Measurements from ENCODE around the gene TFEB. TPM values are rescaled to one million over a fixed set of nuclear protein-coding genes. Genes with fewer than 3 reads are reported as not detected.
A peak's percentile ranks its signal among the peaks of the same experiment; 100 is the strongest.

Gene TFEB
- total RNA-seq, 1 donor = 5.1 TPM

GRCh38 chr6:41757271-41757670, 21.9 kb upstream of the TFEB start:
- H3K27ac ChIP-seq (ENCODE audit: low read depth, low read length) = no peak overlapping the region
- TF ChIP-seq CTCF (IDR thresholded peaks at IDR 0.05; ENCODE audit: extremely low read depth, low read depth, low read length) = no peak

GRCh38 chr6:41756354-41756753, 20.9 kb upstream of the TFEB start:
- Histone ChIP-seq H3K4me2 (ENCODE audit: insufficient read depth, low read length) (no peak overlapping the region), H3K36me3 (ENCODE audit: insufficient read depth, low read length) (no peaks in the 10 kb centered on the region), H2AFZ (ENCODE audit: low read length) (no peak overlapping the region), H3K79me2 (ENCODE audit: insufficient read depth, low read length) (no peaks in the 10 kb centered on the region), H3K4me3 (ENCODE audit: insufficient read depth, low read length) (no peak overlapping the region), H3K27ac (ENCODE audit: low read depth, low read length) (no peak overlapping the region), H3K4me1 (ENCODE audit: insufficient read depth, low read length) (no peaks in the 10 kb centered on the region), H3K27me3 (ENCODE audit: insufficient read depth, low read length) (peaks cover 18% of the 10 kb centered on the region), H4K20me1 (ENCODE audit: insufficient read depth, low read length) (no peaks in the 10 kb centered on the region), H3K9me3 (ENCODE audit: low read depth, low read length) (no peaks in the 10 kb centered on the region)
- DNase-seq (ENCODE audit: insufficient read length, low spot score, missing footprints) = no peak
- no peak for TF ChIP-seq CTCF (IDR thresholded peaks at IDR 0.05; ENCODE audit: extremely low read depth, low read depth, low read length)

More at GRCh38 chr6:41757271-41757670, 21.9 kb upstream of the TFEB start:
- Histone ChIP-seq H3K27me3 (ENCODE audit: insufficient read depth, low read length) (peaks cover 18% of the 10 kb centered on the region), H2AFZ (ENCODE audit: low read length) (no peak overlapping the region), H3K4me3 (ENCODE audit: insufficient read depth, low read length) (no peak overlapping the region), H3K4me1 (ENCODE audit: insufficient read depth, low read length) (no peaks in the 10 kb centered on the region), H3K36me3 (ENCODE audit: insufficient read depth, low read length) (no peaks in the 10 kb centered on the region), H3K4me2 (ENCODE audit: insufficient read depth, low read length) (no peak overlapping the region), H3K9me3 (ENCODE audit: low read depth, low read length) (no peaks in the 10 kb centered on the region), H3K79me2 (ENCODE audit: insufficient read depth, low read length) (no peaks in the 10 kb centered on the region), H4K20me1 (ENCODE audit: insufficient read depth, low read length) (no peaks in the 10 kb centered on the region)
- DNase-seq (ENCODE audit: insufficient read length, low spot score, missing footprints) = no peak

GRCh38 chr6:41755895-41756294, 20.5 kb upstream of the TFEB start:
- Histone ChIP-seq H3K79me2 (ENCODE audit: insufficient read depth, low read length) (no peaks in the 10 kb centered on the region), H3K27ac (ENCODE audit: low read depth, low read length) (no peak overlapping the region), H3K9me3 (ENCODE audit: low read depth, low read length) (no peaks in the 10 kb centered on the region), H3K4me1 (ENCODE audit: insufficient read depth, low read length) (no peaks in the 10 kb centered on the region), H3K4me3 (ENCODE audit: insufficient read depth, low read length) (no peak overlapping the region), H3K27me3 (ENCODE audit: insufficient read depth, low read length) (peaks cover 18% of the 10 kb centered on the region), H3K36me3 (ENCODE audit: insufficient read depth, low read length) (no peaks in the 10 kb centered on the region), H4K20me1 (ENCODE audit: insufficient read depth, low read length) (no peaks in the 10 kb centered on the region), H3K4me2 (ENCODE audit: insufficient read depth, low read length) (no peak overlapping the region), H2AFZ (ENCODE audit: low read length) (no peak overlapping the region)
- DNase-seq (ENCODE audit: insufficient read length, low spot score, missing footprints) = peak; percentile 72
- no peak for TF ChIP-seq CTCF (IDR thresholded peaks at IDR 0.05; ENCODE audit: extremely low read depth, low read depth, low read length)

GRCh38 chr6:41750374-41750773, 15.0 kb upstream of the TFEB start:
- TF ChIP-seq CTCF (IDR thresholded peaks at IDR 0.05; ENCODE audit: extremely low read depth, low read depth, low read length) = no peak
- no peak overlapping the region for H3K4me3 ChIP-seq (ENCODE audit: insufficient read depth, low read length)
- no peaks in the 10 kb centered on the region for H3K36me3 ChIP-seq (ENCODE audit: insufficient read depth, low read length)
- H3K27ac ChIP-seq (ENCODE audit: low read depth, low read length) = no peak overlapping the region
- no peak overlapping the region for H3K4me2 ChIP-seq (ENCODE audit: insufficient read depth, low read length)
- H2AFZ ChIP-seq (ENCODE audit: low read length) = no peak overlapping the region
- DNase-seq (ENCODE audit: insufficient read length, low spot score, missing footprints) = no peak
- no peaks in the 10 kb centered on the region for H4K20me1 ChIP-seq (ENCODE audit: insufficient read depth, low read length)
- no peaks in the 10 kb centered on the region for H3K4me1 ChIP-seq (ENCODE audit: insufficient read depth, low read length)
- H3K9me3 ChIP-seq (ENCODE audit: low read depth, low read length) = no peaks in the 10 kb centered on the region
- H3K27me3 ChIP-seq (ENCODE audit: insufficient read depth, low read length) = peaks cover 14% of the 10 kb centered on the region
- H3K79me2 ChIP-seq (ENCODE audit: insufficient read depth, low read length) = no peaks in the 10 kb centered on the region

All from osteoblast (primary cell).